HepG2 (cell line): ENCODE measurements around the gene PRELID1. TPM values are rescaled to one million over a fixed set of nuclear protein-coding genes. Genes with fewer than 3 reads are reported as not detected.

Experiments
- ARID3A ChIP-seq: IDR thresholded peaks from 2 replicates; pipeline ENCODE4 v1.6.1; 2012; ENCODE audit warnings: low read depth, low read length, improper control_type of control experiment
- ARNT ChIP-seq: fragments of 450-650 bp; IDR thresholded peaks from 2 replicates; pipeline ENCODE4 v1.6.1; 2017
- GZF1 ChIP-seq: sonication (generic); formaldehyde crosslinking; IDR thresholded peaks from 2 replicates; pipeline ENCODE4 v1.5.1; 2020; ENCODE audit warnings: mild to moderate bottlenecking, missing genetic modification reagents
- IRX3 ChIP-seq: sonication (generic); formaldehyde crosslinking; IDR thresholded peaks from 2 replicates; pipeline ENCODE4 v1.8.1; 2023; ENCODE audit warnings: mild to moderate bottlenecking, low read depth, missing genetic modification reagents, borderline replicate concordance
- JDP2 ChIP-seq: sonication (generic); formaldehyde crosslinking; IDR thresholded peaks from 2 replicates; pipeline ENCODE4 v1.8.1; 2022; ENCODE audit warnings: missing genetic modification reagents, borderline replicate concordance
- MATR3 ChIP-seq: sonication (generic); formaldehyde crosslinking; IDR thresholded peaks from 2 replicates; pipeline ENCODE4 v1.4.0; 2020; ENCODE audit warnings: missing genetic modification reagents
- MTF2 ChIP-seq: sonication (generic); formaldehyde crosslinking; IDR thresholded peaks from 2 replicates; pipeline ENCODE4 v1.5.0; 2020; ENCODE audit warnings: missing genetic modification reagents, borderline replicate concordance
- NBN ChIP-seq: fragments of 450-650 bp; conservative IDR thresholded peaks from 2 replicates; pipeline ENCODE4 v1.6.1; 2017
- NONO ChIP-seq, 2 experiments: fragments of 450-650 bp in 1 of 2; sonication (generic) in 1 of 2; formaldehyde crosslinking in 1 of 2; IDR thresholded peaks in 1 of 2; conservative IDR thresholded peaks in 1 of 2; 2 replicates each; pipeline versions ENCODE4 v1.6.1 to v1.8.0; 2017 to 2022; ENCODE audit warnings: mild to moderate bottlenecking in 1 of 2, missing genetic modification reagents in 1 of 2, moderate library complexity in 1 of 2
- PATZ1 ChIP-seq: sonication (generic); formaldehyde crosslinking; IDR thresholded peaks from 2 replicates; pipeline ENCODE4 v1.4.0; 2020; ENCODE audit warnings: missing genetic modification reagents
- POLR2AphosphoS5 ChIP-seq: IDR thresholded peaks from 2 replicates; pipeline ENCODE4 v1.6.1; 2012; ENCODE audit warnings: low read depth, low read length
- TCF7 ChIP-seq: sonication (generic); IDR thresholded peaks from 2 replicates; pipeline ENCODE4 v1.6.1; 2016; ENCODE audit warnings: antibody characterized with exemption, low read depth
- TEF ChIP-seq: sonication (generic); formaldehyde crosslinking; IDR thresholded peaks from 2 replicates; pipeline ENCODE4 v1.5.0; 2020; ENCODE audit warnings: missing genetic modification reagents
- ZFP82 ChIP-seq: sonication (generic); formaldehyde crosslinking; IDR thresholded peaks from 2 replicates; pipeline ENCODE4 v1.5.1; 2020; ENCODE audit warnings: mild to moderate bottlenecking, missing genetic modification reagents, borderline replicate concordance
- ZNF136 ChIP-seq: sonication (generic); formaldehyde crosslinking; IDR thresholded peaks from 2 replicates; pipeline ENCODE4 v1.8.1; 2022; ENCODE audit warnings: low read depth, mild to moderate bottlenecking, moderate library complexity, missing genetic modification reagents
- ZNF17 ChIP-seq: sonication (generic); formaldehyde crosslinking; IDR thresholded peaks from 2 replicates; pipeline ENCODE4 v1.5.0; 2020; ENCODE audit warnings: mild to moderate bottlenecking, missing genetic modification reagents
- ZNF547 ChIP-seq: sonication (generic); formaldehyde crosslinking; IDR thresholded peaks from 2 replicates; pipeline ENCODE4 v1.5.1; 2020; ENCODE audit warnings: mild to moderate bottlenecking, missing genetic modification reagents
- ZNF567 ChIP-seq: sonication (generic); formaldehyde crosslinking; IDR thresholded peaks from 2 replicates; pipeline ENCODE4 v1.8.1; 2023; ENCODE audit warnings: mild to moderate bottlenecking, missing genetic modification reagents, borderline replicate concordance
- ZNF660 ChIP-seq: sonication (generic); formaldehyde crosslinking; IDR thresholded peaks from 2 replicates; pipeline ENCODE4 v1.5.1; 2020; ENCODE audit warnings: mild to moderate bottlenecking, low read depth, missing genetic modification reagents, borderline replicate concordance
- ZNF850 ChIP-seq: sonication (generic); formaldehyde crosslinking; conservative IDR thresholded peaks from 2 replicates; pipeline ENCODE4 v1.9.0; 2021; ENCODE audit warnings: mild to moderate bottlenecking, missing genetic modification reagents
- polyA plus RNA-seq, 8 experiments: library from polyadenylated mRNA; depleted of rRNA in 3 of 8; stranded (reverse) in 7 of 8; unstranded in 1 of 8; fragments of >200 nt; fragmentation: Illumina TruSeq in 4 of 8; extraction: Trizol in 4 of 8; gene quantifications; 2 replicates each; pipeline versions ENCODE4 v1.2.1 to v1.2.3, GENCODE V29; 2011 to 2016; ENCODE audit warnings: low read depth in 4 of 8, missing spikeins in 1 of 8, mixed read lengths in 1 of 8; ENCODE audit not compliant: insufficient read depth in 1 of 8
- total RNA-seq, 5 experiments: library from RNA; depleted of rRNA; stranded (reverse); fragments of >200 nt; fragmentation: Illumina TruSeq; extraction: Trizol; gene quantifications; 2 replicates each; pipeline ENCODE4 v1.2.3, GENCODE V29; 2016; ENCODE audit warnings: low read depth in 1 of 5
- TF ChIP-seq, protein P1 (sequence below): sonication (generic); formaldehyde crosslinking; IDR thresholded peaks from 2 replicates; pipeline ENCODE4 v1.8.1; 2023; ENCODE audit warnings: mild to moderate bottlenecking, inconsistent platforms, moderate library complexity, missing genetic modification reagents, borderline replicate concordance

The PRELID1 gene
- total and polyA plus RNA-seq, 2 of the 13 experiments (the other 11 are each of a cell fraction or from before 2014, with no cell fraction given) = 250 to 271 TPM

GRCh38 chr5:177311723-177312648 is 8.4 kb downstream of the PRELID1 start, which contains the start of gene MXD3 (continued):
- no peak for TF ChIP-seq ZNF567 (CRISPR knock-in tag)
- no peak for TF ChIP-seq ZNF136 (CRISPR knock-in tag)
- no peak for TF ChIP-seq POLR2AphosphoS5
- no peak for TF ChIP-seq ZFP82 (CRISPR knock-in tag)
- TF ChIP-seq TCF7 = no peak
- TF ChIP-seq MTF2 (CRISPR knock-in tag) = no peak
- no peak for TF ChIP-seq ARID3A
- no peak for TF ChIP-seq ARNT
- TF ChIP-seq ZNF547 (CRISPR knock-in tag) = no peak
- no peak for TF ChIP-seq GZF1 (CRISPR knock-in tag)
- TF ChIP-seq ZNF660 (CRISPR knock-in tag) = no peak
- TF ChIP-seq ZNF17 (CRISPR knock-in tag) = no peak
- no peak for TF ChIP-seq TEF
- TF ChIP-seq MATR3 = no peak
- no peak for TF ChIP-seq IRX3 (CRISPR knock-in tag)
- no peak for TF ChIP-seq JDP2 (CRISPR knock-in tag)
- TF ChIP-seq, protein P1, sequence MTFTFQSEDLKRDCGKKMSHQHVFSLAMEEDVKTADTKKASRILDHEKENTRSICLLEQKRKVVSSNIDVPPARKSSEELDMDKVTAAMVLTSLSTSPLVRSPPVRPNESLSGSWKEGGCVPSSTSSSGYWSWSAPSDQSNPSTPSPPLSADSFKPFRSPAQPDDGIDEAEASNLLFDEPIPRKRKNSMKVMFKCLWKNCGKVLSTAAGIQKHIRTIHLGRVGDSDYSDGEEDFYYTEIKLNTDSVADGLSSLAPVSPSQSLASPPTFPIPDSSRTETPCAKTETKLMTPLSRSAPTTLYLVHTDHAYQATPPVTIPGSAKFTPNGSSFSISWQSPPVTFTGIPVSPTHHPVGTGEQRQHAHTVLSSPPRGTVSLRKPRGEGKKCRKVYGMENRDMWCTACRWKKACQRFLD (CRISPR knock-in tag) = peak; percentile 45; the same call in 1 of the 2 replicates
- no peak for TF ChIP-seq NONO (IDR thresholded peaks at IDR 0.05)
- peak; percentile 54 for TF ChIP-seq NONO (CRISPR knock-in tag; conservative IDR thresholded peaks at IDR 0.05)
- TF ChIP-seq NBN = no peak
- no peak for TF ChIP-seq ZNF850 (CRISPR knock-in tag)
- no peak for TF ChIP-seq PATZ1
